ENCODE data around the gene ALCAM.
"Not testable (repeated sequence)": the region's sequence is repeated elsewhere in the genome, so short reads cannot be mapped to it uniquely, and the experiment has no call there.

The ALCAM gene

GRCh38 chr3:105601756-105602155, 235.0 kb downstream of the ALCAM start:
- not testable (repeated sequence) for DNase-seq

DNA sequence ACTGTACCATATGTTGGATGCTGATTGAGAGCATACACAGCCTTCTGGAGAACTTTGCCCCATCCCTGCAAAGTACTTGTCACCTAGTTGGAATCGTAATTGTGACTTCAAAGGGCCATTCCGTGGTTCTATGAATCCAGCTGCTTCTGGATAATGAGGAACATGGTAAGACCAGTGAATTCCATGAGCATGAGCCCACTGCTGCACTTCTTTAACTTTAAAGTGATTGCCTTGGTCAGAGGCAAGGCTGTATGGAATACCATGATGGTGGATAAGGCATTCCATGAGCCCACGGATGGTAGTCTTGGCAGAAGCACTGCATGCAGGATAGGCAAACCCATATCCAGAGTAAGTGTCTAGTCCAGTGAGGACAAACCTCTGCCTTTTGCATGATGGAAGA, 235.6 kb downstream of the ALCAM start:
- not testable (repeated sequence) for DNase-seq

- DNase-seq: not testable (repeated sequence)
Measured at GRCh38 chr3:105603516-105603915, 236.8 kb downstream of the ALCAM start.

DNA sequence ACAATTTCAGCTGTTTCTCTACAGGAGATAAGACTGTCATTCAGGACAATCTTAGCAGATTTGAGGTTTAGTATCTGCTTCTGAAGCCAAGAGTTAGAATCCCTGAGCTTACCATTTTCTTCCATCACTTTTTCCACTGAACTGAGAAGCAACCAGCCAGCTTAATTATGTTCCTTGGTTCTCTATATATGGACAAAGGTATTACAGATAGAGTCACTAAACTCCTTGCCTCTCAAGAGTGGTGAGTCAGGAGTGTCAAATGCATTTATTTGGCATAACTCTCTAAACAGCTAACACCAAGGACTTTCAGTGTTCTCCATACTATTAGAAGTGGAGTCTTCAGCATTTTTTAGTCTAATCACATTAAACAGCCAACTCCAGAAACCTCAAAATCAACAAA, 239.3 kb downstream of the ALCAM start:
- no peak for DNase-seq

DNA sequence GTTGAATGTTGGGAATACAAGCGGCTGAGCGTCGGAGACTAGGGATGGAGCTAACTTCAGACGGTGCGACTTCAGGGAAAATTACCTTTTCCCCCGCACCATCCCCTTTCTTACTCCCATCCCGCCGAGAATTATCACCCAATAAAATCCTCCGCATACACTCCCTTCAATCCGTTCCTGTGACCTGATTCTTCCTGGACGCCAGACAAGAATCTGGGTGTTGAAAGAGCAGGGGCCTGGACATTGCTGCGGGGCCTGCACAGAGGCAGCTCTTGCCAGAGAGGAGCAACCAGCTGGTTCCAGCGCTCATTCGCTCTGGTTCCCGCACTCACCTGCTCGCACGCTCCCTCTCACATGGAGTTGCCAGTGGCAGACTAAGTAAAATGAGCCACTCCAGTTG, 241.9 kb downstream of the ALCAM start:
- no peak for DNase-seq

DNA sequence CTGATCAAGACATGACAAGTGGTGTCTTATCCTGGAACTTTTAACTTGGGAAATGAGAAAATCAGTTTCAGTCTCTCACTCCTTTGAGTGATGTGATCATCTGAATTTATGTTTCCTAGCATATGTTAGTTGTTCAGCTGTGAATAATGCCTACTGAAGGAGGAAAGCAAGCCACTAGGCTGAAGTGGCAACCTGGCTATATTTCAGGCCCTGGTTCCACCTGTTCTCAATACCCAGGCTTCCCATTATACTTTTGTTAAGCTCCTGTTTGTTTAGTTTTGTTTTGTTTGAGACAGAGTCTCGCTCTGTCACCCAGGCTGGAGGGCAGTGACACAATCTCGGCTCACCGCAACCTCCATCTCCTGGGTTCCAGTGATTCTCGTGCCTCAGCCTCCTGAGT, 243.8 kb downstream of the ALCAM start:
- DNase-seq: no peak

- DNase-seq: no peak
Measured at GRCh38 chr3:105611304-105612192, 244.8 kb downstream of the ALCAM start.

DNA sequence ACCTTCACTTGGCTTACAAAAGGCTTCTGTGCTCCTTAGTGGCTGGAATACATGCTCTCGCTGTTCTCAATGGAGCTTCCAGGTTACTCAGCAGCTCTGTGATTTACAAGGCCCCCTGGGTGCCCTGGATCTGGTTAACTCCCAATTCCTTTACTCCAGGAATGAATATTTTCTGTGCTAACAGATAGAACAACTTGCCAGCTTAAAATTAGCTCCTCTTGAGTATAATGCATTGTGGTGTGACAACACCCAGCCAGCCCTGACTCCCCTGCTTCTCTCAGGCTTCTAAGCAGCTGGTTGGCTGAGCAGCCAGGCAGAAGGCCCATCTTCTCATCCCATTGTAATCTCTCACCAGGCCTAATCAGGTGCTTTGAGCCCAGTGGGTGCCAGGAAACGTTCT, 246.4 kb downstream of the ALCAM start:
- DNase-seq: no peak

GRCh38 chr3:105614288-105615030, 247.8 kb downstream of the ALCAM start:
- no peak for DNase-seq

DNA sequence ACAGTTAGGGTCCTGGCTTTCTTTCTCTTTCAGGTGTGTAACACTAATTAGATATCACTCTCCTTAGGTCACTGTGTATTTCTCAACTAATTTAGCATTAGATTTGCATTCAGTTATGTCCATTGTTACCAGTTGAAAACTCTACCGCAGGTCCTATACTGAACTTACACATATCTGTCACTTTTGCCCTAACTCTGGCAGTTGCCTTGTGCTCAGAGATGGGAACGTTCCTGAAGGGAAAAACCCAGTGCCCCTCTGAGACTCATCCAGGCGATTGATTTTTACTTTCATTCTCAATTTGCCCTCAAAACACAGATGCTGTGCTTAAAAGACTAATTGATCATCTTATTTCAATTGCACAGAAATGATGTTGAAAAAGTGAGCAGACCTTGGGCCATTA, 249.1 kb downstream of the ALCAM start:
- DNase-seq: no peak

DNA sequence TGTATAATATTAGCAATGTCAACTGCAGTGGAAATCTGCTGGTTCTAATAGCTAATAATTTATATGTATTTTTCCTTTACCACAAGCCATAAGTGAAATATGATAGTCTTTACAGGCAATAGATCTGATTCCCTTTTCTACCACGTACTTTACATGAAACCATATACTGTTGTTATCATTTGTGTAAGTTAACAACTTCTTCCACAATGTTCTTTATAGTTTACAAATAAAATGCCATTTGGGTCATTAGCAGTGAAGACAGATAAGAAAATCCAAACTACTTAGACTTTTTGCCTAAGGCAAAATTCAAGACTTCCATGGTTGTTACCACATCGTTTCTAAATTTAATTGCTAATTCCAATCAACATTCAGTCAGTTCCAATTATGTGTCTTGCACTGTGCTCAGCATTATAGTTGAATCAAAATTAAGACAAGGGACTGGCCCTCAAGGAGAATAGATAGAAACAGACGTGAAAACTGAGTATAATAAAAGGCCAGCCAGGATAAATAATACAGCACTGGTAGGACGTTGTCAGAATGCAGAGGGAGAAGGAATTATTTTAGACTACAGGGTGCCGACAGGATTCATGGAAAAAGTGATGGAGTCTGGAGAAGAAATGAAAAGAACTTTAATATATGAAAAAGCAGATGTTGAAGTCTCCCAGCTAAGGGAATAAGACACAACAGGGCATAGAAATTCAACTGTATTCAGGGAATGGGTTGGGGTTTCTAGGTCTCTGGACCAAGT, 249.8 kb downstream of the ALCAM start:
- DNase-seq: no peak

DNA sequence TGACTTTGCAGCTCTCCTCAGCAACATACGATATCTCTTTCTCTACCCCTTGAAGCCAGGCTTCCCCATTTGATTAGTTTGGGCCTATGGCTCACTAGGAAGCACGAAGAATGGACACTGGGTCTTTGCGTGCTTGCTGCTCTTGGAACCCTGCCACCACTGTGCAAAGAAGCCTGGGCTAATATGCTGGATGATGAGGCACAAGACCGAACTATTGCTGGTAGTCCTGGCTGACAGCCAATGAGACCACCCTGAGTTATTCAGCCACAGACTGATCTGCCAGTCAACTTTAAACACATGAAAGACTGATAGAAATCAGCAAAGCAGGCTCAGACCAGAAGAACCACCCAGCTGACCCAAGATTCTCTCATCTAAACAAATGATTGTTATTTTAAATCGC, 251.8 kb downstream of the ALCAM start:
- DNase-seq: no peak

DNA sequence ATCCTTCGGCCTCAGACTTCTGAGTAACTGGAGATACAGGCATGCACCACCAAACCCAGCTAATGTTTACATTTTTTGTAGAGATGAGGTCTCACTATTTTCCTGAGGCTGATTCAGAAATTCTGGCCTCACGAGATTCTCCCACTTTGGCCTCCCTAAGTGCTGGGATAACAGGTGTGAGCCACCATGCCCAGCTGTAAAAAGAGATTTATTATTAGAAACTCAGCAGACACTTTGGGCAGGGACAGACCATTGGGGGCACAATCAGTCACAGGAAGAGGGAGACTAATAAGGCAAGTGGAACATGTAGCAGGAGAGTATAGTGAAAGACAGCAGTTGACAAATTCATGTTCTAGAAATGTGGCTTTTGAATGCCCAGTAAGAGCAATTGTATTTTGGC, 252.9 kb downstream of the ALCAM start:
- DNase-seq: no peak

DNA sequence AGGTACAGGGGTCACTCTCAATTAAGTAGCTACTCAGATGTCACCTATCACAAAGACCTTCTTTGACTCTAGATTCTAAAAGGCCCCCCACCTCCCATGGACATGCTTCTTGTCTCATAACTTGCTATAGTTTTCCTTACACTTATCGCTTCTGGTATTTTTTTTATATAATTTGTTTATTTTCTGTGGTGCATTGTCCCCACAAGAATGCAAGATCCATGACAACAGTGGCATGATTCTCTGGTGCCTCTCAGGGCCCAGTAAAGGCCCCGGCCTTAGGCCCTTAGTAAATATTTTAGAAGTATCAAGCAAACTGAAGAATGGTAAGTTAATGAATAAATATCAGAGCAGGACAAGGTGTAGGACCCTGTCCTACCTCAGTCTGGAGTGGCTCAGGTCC, 253.5 kb downstream of the ALCAM start:
- DNase-seq: no peak

DNA sequence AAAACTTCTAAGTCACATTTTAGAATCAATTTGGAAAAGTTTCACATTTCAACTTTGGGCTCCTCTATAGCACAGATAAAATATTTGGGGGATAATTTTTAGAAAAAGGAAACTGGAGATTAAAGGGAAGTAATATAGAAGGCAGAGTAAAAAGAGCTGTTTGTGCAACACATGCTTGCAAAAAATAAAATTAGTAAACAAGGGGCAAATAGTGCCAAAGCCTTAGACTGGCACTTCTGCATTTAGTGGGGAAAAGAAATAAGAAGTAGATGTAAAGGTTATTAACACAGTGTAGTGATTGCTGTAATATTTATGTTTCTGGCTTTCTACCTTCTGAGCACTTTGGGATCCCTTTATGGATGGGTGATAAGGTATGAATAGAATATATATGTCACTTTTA, 255.5 kb downstream of the ALCAM start:
- DNase-seq: no peak
